Activated CD4-positive, alpha-beta T cell treated with anti-CD3 and anti-CD28 coated beads for 24 hours (primary cell): ENCODE measurements around the gene HSPB3.
"Not testable (repeated sequence)": the region's sequence is repeated elsewhere in the genome, so short reads cannot be mapped to it uniquely, and the experiment has no call there.

ENCODE experiments used
- DNase-seq, 2 donors: peaks; one replicate each; pipeline ENCODE4 v3.0.0-alpha.2; 2020; ENCODE audit warnings: low read depth in 2 of 2

Gene HSPB3

GRCh38 chr5:54455413-54456157 lies at the start of gene HSPB3:
TSS of gene HSPB3 (plus strand) at chr5:54455699. CDS start at chr5:54455790, 91 bp downstream.
- no peak for DNase-seq

- DNase-seq: no peak
Observed at GRCh38 chr5:54411176-54411575, 44.3 kb upstream of the HSPB3 start.

- DNase-seq: no peak
Observed at GRCh38 chr5:54412913-54413312, 42.6 kb upstream of the HSPB3 start.

GRCh38 chr5:54415147-54415546 lies 40.4 kb upstream of the HSPB3 start:
- DNase-seq: no peak

GRCh38 chr5:54415896-54416601 lies 39.5 kb upstream of the HSPB3 start:
- no peak for DNase-seq

GRCh38 chr5:54419573-54420423 lies 35.7 kb upstream of the HSPB3 start:
- peak in 1 of 2 donors; percentile 11 for DNase-seq

GRCh38 chr5:54420511-54420910 lies 35.0 kb upstream of the HSPB3 start:
- not testable (repeated sequence) for DNase-seq

GRCh38 chr5:54421976-54422375 lies 33.5 kb upstream of the HSPB3 start:
- no peak for DNase-seq

GRCh38 chr5:54425258-54425657 lies 30.2 kb upstream of the HSPB3 start:
- DNase-seq: no peak

- no peak for DNase-seq
Observed at GRCh38 chr5:54426209-54426608, 29.3 kb upstream of the HSPB3 start.

GRCh38 chr5:54434650-54435049 lies 20.8 kb upstream of the HSPB3 start:
- not testable (repeated sequence) for DNase-seq

- DNase-seq: no peak
Observed at GRCh38 chr5:54438620-54439389, 16.7 kb upstream of the HSPB3 start.

- no peak for DNase-seq
Observed at GRCh38 chr5:54440456-54440893, 15.0 kb upstream of the HSPB3 start.

GRCh38 chr5:54442271-54442670 lies 13.2 kb upstream of the HSPB3 start:
- no peak for DNase-seq

GRCh38 chr5:54443270-54443669 lies 12.2 kb upstream of the HSPB3 start:
- DNase-seq: no peak

GRCh38 chr5:54445691-54446378 lies 9.7 kb upstream of the HSPB3 start:
- no peak for DNase-seq

- no peak for DNase-seq
Observed at GRCh38 chr5:54446379-54446732, 9.1 kb upstream of the HSPB3 start.

GRCh38 chr5:54449923-54450322 lies 5.6 kb upstream of the HSPB3 start:
- no peak for DNase-seq

GRCh38 chr5:54450542-54450941 lies 5.0 kb upstream of the HSPB3 start:
- DNase-seq: no peak

- DNase-seq: no peak
Observed at GRCh38 chr5:54453046-54453445, 2.5 kb upstream of the HSPB3 start.

- DNase-seq: no peak
Observed at GRCh38 chr5:54454602-54455001, 897 bp upstream of the HSPB3 start.
